ENCODE results near the gene ATRNL1. TPM values are rescaled to one million over a fixed set of nuclear protein-coding genes. Genes with fewer than 3 reads are reported as not detected.

Gene ATRNL1
- total and polyA plus RNA-seq, 2 of the 8 experiments (the other 6 are each of a cell fraction or from before 2014, with no cell fraction given) = 5.1 to 17.6 TPM

GRCh38 chr10:115814542-115814941, 721.4 kb downstream of the ATRNL1 start (continued):
- no peak for TF ChIP-seq CHD7 (IDR thresholded peaks at IDR 0.05; ENCODE audit: insufficient replicate concordance, low read length)

All from H1 (cell line).